Large intestine (tissue), 3 donors: ENCODE data around the gene TSPOAP1. TPM values are rescaled to one million over a fixed set of nuclear protein-coding genes. Genes with fewer than 3 reads are reported as not detected.

Experiments used
- DNase-seq, 2 donors: peaks; one replicate each; pipeline versions ENCODE4 v3.0.0 to v3.0.0-alpha.2; 2013
- H3K27ac ChIP-seq: one replicate; pipeline ENCODE4 v1.5.1; 2013; ENCODE audit warnings: low read length
- H3K27me3 ChIP-seq: 2 replicates; pipeline ENCODE4 v1.6.1; 2013; ENCODE audit warnings: low read length; ENCODE audit not compliant: control insufficient read depth, insufficient read depth
- H3K36me3 ChIP-seq: 2 replicates; pipeline ENCODE4 v1.6.1; 2013; ENCODE audit warnings: low read length; ENCODE audit not compliant: control insufficient read depth, insufficient read depth
- H3K4me1 ChIP-seq: one replicate; pipeline ENCODE4 v1.6.1; 2013; ENCODE audit warnings: low read length; ENCODE audit not compliant: control insufficient read depth, insufficient read depth
- H3K4me3 ChIP-seq: one replicate; pipeline ENCODE4 v1.5.1; 2013; ENCODE audit warnings: low read length
- H3K9me3 ChIP-seq: one replicate; pipeline ENCODE4 v1.6.1; 2013; ENCODE audit warnings: mild to moderate bottlenecking, low read depth, low read length, moderate library complexity; ENCODE audit not compliant: control insufficient read depth
- WGBS: methylation state at CpG from one replicate; pipeline ENCODE4 v1.1.5; 2013; ENCODE audit warnings: low lambda C conversion rate; ENCODE audit not compliant: insufficient coverage; 5-methylcytosine and 5-hydroxymethylcytosine counted together
- polyA plus RNA-seq: library from polyadenylated mRNA; unstranded; fragments of 120-200 nt; gene quantifications from one replicate; pipeline ENCODE4 v1.2.1, GENCODE V29; 2013

Gene TSPOAP1
- polyA plus RNA-seq, 1 donor, result 17.2 TPM

DNA sequence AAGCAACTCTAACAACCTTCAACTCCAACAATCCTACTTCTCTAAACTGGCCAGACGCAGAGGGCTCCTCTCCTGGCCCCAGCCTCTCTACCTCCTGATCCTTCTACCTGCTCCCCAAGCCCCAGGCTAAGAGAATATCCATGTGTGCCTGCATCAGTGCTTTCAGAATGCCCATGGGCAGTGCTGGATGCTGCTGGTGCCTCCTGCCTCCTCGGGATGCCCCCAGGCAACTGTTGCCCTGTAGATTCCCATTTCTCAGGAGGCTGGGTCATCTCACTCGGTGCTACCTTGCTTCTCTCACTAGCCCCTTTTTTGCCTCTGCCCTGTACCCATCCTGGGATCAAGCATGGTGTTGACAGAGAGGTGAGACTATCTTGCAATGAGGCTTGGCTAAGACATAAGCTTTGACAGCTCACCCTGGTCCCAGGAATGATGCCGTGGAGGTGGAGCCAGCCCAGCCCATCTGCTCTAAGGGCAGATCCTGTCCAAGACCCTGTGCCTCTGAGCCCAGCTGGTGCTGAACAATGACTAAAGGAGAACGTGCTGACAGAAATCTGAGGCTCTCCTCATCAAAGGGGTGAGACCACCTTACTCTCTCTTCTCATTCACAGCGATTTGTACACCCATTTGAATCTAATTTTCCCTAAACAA, 42.8 kb upstream of the TSPOAP1 start:
- H3K4me1 ChIP-seq, result peaks cover 66% of the 10 kb centered on the region
- no peaks in the 10 kb centered on the region for H3K9me3 ChIP-seq
- H3K36me3 ChIP-seq, result peaks cover 20% of the 10 kb centered on the region
- no peak overlapping the region for H3K27ac ChIP-seq
- no CpG with 5 or more reads among the region's 6 CpGs for WGBS
- no peak overlapping the region for H3K4me3 ChIP-seq
- DNase-seq, result no peak
- no peaks in the 10 kb centered on the region for H3K27me3 ChIP-seq

DNA sequence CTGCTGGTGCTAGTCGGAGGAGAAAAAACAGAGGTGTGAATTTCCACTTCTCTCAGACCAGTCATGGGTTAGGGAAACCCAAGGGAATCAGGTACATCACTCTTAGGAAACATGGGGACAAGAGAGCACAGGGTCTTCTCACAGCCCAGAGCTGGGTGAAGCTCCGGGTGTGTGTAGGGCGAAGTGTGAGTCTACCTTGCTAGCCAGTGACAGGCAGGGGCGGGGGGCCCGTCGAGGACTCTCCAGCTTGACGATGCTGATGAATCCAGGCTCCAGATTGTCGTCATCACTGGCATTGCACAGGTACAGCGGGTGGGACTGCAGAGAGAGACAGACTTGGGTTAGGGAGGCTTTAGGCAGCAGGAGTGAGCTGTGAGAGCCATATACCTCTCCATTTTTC, 42.1 kb upstream of the TSPOAP1 start:
- peak overlapping the region; percentile 95 for H3K27ac ChIP-seq
- no CpG with 5 or more reads among the region's 9 CpGs for WGBS
- H3K4me3 ChIP-seq, result no peak overlapping the region

DNA sequence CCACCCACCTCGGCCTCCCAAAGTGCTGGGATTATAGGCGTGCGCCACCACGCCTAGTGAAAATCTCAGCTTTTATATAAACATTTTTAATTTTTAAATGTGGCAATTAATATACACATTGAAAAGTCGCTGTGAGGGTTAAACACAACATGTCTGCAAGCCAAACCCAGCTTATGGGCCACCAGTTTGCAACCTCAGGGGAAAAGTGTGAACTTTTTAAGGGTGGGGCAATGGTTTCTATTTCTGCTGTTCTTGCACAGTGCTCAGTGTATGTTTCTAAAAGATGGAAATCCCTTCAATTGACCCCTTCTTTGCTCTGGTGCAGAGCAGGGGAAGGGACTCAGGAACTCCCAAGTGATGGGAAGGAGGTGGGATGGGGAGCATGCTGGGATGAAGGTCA, 41.7 kb upstream of the TSPOAP1 start:
- Histone ChIP-seq H3K27me3 (no peaks in the 10 kb centered on the region), H3K4me1 (peaks cover 68% of the 10 kb centered on the region), H3K36me3 (peaks cover 20% of the 10 kb centered on the region), H3K27ac (peak overlapping the region; percentile 95), H3K4me3 (no peak overlapping the region), H3K9me3 (no peaks in the 10 kb centered on the region)
- no peak for DNase-seq
- WGBS, result 100% methylated on average over 1 of the region's 5 CpGs

More for the DNA sequence above, 42.1 kb upstream of the TSPOAP1 start:
- Histone ChIP-seq H3K27me3 (no peaks in the 10 kb centered on the region), H3K9me3 (no peaks in the 10 kb centered on the region), H3K4me1 (peaks cover 68% of the 10 kb centered on the region), H3K36me3 (peaks cover 20% of the 10 kb centered on the region)
- DNase-seq, result no peak

DNA sequence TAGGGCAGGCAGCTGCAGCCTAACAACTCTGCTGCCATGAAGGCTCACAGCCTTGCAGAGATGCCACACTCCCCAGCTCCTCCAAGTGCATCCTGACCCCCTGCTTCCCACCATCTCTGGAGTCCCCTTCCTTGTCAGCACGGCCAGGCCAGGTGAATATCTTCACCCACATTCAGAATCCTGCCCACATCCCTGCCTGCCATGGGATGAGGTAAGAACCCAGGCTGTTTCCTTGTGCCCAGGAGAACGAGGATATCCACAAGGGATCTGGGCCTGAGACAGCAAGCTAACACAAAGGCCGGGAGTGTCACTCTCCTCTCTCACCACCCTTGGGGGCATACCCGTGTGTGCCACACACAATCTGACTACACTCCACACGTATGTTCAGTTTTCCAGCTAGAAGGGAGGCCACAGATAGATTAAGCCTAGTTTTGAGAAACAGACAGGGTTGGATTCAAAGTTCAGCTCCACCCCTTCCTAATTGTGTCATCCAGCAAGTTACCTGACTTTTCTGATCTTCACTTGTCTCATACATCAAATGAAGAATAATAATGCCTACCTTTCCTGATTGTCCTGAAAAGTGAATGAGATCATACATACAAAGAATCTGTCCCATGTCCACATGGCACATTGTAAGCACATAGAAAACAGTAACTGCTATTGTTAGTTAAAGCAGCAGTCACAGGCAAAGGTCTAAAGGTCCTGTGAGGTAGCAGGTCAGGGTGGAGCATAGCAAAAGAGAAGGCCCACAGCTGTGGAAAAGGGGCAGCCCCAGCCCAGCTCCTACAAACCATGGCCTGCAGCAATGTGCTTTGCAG, 40.8 kb upstream of the TSPOAP1 start:
- peak; percentile 66 to 90 for DNase-seq
- H3K4me3 ChIP-seq, result no peak overlapping the region
- WGBS, result no CpG with 5 or more reads among the region's 5 CpGs
- H3K4me1 ChIP-seq, result peaks cover 68% of the 10 kb centered on the region
- H3K9me3 ChIP-seq, result no peaks in the 10 kb centered on the region
- peak overlapping the region; percentile 95 for H3K27ac ChIP-seq
- peaks cover 20% of the 10 kb centered on the region for H3K36me3 ChIP-seq
- no peaks in the 10 kb centered on the region for H3K27me3 ChIP-seq

DNA sequence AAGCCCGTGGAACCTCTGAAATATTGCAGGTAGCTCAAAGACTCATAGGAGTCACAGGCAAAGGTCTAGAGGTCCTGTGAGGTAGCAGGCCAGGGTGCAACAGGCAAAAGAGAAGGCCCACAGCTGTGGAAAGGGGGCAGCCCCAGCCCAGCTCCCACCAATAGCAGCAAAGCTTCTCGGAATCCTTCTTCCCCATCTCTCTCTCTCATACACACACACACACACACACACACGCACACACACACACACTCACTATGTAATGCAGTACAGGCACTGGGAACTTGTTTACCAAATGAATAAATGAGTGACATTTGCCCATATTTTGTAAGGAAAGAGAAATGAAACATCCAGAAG, 40.2 kb upstream of the TSPOAP1 start:
- WGBS, result no CpG with 5 or more reads among the region's 3 CpGs
- H3K9me3 ChIP-seq, result no peaks in the 10 kb centered on the region
- no peak overlapping the region for H3K4me3 ChIP-seq
- H3K4me1 ChIP-seq, result peaks cover 74% of the 10 kb centered on the region
- H3K36me3 ChIP-seq, result peaks cover 20% of the 10 kb centered on the region
- no peak for DNase-seq
- H3K27ac ChIP-seq, result peak overlapping the region; percentile 95
- H3K27me3 ChIP-seq, result no peaks in the 10 kb centered on the region

DNA sequence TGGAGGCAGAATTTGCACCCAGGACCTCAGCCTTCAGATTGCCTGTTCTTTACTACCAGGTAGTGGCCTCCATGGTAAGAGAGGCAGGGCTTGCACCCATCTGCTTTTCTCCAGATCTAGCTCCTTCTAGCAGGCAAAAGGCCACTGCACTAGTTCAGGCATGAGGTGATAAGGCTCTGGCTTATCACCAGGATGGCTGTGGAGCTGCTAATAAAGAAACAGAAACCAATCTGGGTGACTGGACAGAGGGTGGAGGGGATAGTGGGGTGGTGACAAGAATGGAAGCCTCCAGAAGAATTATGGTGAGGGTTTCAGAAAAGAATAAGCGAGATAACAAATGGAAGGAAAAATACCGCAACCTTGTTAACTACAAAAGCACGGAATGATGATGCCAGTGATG, 38.9 kb upstream of the TSPOAP1 start:
- H3K27ac ChIP-seq, result peak overlapping the region; percentile 69

DNA sequence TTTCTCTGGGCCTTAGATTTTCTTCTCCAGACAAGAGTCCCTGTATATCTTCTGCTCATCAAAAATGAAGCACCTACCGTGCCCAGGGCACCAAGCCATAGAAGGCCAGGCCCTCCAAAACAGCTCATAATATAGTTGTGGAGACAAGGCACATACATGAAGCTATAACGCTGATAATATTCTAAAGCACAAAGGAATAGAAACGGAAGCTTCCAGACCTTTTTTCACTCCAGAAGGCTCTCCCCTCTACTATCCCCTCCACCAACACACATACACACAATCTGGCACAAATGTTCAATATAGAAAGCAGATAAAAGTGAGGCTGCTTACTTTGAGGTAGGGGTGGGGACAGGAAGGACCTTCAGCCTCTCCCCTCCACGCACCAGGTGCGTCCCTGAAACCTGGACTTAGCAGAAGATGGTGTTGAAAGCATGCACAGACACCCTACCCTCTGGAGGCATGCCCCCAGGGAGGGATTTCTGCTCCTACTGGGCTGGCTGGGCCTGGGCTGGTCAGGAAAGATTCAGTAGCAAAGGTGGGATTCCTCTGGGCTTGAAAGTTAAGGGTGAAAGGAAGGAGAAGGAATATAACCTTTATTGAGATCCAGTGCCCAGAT, 37.5 kb upstream of the TSPOAP1 start:
- Histone ChIP-seq H3K9me3 (no peaks in the 10 kb centered on the region), H3K4me3 (no peak overlapping the region), H3K27ac (peak overlapping the region; percentile 95), H3K36me3 (peaks cover 35% of the 10 kb centered on the region), H3K27me3 (no peaks in the 10 kb centered on the region), H3K4me1 (peaks cover 79% of the 10 kb centered on the region)
- WGBS, result no CpG with 5 or more reads among the region's 5 CpGs
- DNase-seq, result peak; percentile 61 to 72

More for the DNA sequence above, 38.9 kb upstream of the TSPOAP1 start:
- DNase-seq, result peak; percentile 60 to 78
- peaks cover 88% of the 10 kb centered on the region for H3K4me1 ChIP-seq
- H3K9me3 ChIP-seq, result no peaks in the 10 kb centered on the region
- H3K27me3 ChIP-seq, result no peaks in the 10 kb centered on the region
- H3K36me3 ChIP-seq, result peaks cover 28% of the 10 kb centered on the region
- no peak overlapping the region for H3K4me3 ChIP-seq
- WGBS, result 90% methylated on average over 2 of the region's 3 CpGs

DNA sequence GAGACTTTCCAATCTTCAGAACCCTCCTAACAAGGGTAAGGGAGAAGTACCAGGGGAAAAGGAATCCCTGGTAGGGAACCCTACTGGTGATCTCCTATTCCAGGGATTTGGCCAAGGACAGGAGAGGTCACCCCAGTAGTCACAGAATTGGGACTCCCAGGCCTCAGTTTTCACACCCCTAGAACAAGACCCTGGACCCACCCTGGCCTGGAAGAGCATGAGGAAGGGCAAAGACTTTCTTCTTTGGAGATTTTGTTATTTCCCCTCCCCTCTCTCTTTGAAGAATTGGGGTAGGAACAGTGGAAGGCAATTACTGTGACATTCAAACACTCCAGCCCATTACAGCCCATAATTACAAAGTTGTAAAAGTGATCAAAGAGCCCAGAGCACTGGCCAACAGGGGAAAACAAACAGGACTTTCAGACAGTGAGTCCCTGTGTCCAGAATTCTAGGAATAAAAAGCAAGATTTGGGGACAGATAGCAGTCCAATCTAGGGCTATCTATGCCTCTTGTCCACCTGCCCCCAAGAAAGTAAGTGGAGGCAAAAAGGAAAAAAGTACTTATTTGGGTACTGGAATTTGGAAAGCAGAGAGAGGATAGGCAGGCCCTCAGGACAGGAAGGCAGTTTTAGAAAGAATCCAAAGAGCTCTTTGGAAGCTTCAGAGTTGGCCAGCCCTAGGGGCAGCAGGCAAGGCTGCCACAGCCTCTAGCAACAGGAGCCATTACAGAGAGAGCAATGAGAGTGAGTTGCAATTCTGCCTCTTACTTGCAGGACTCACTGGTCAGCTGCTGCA, 36.8 kb upstream of the TSPOAP1 start:
- peak overlapping the region; percentile 95 for H3K27ac ChIP-seq

DNA sequence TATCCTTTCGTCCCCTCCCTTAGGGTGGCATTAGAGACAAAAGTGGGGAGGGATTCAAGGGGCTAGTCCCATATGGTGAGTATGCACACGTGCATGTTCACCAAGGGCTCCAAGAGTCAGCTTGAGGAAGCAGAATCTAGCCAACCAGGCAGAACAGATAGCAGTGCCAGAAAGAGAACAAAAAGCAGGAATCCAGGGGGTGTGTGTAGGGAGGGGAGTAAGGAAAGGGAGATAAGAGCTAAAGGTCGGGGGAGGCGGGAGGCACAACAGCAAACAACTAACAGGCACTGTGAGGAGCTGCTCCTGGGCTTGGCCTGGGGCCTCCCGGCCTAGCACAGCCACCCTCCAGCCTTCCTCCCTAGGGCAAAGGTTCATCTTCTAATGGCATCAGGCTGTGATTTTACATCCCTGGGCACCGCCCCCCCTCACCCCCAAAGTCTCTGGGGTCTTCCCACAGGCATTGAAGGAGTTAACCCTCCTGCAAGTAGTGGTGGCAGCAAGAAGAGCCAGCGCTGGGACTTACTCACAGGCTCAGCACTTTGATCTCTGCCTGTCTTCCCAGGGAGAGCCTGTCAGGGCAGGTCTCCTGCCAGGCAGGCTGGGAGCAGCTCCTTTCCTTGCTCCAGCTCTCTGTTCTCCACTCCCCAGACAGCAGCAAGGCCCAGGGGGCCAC, 35.8 kb upstream of the TSPOAP1 start:
- DNase-seq, result peak; percentile 79 to 94
- Histone ChIP-seq H3K36me3 (peaks cover 34% of the 10 kb centered on the region), H3K4me3 (no peak overlapping the region), H3K27me3 (no peaks in the 10 kb centered on the region), H3K4me1 (peaks cover 66% of the 10 kb centered on the region), H3K9me3 (no peaks in the 10 kb centered on the region), H3K27ac (peak overlapping the region; percentile 95)
- whole genome bisulfite sequencing, result no CpG with 5 or more reads among the region's 7 CpGs

More for the DNA sequence above, 36.8 kb upstream of the TSPOAP1 start:
- DNase-seq, result no peak
- Histone ChIP-seq H3K36me3 (peaks cover 35% of the 10 kb centered on the region), H3K27me3 (no peaks in the 10 kb centered on the region), H3K4me3 (no peak overlapping the region), H3K4me1 (peaks cover 72% of the 10 kb centered on the region), H3K9me3 (no peaks in the 10 kb centered on the region)
